ENCODE results near the gene RB1.

The RB1 gene

GRCh38 chr13:48297131-48297786, 6.3 kb upstream of the RB1 start:
- in situ Hi-C loops (cut with HindIII; ENCODE audit: low pct_ligation_motif_present, low sequenced_read_pairs) = no loop called here
- DNase-seq = no peak
- Histone ChIP-seq H3K36me3 (replicated peaks) (no peaks in the 10 kb centered on the region), H3K27me3 (replicated peaks) (no peaks in the 10 kb centered on the region), H3K27ac (no peak overlapping the region), H3K4me3 (ENCODE audit: low read depth, low read length) (no peak overlapping the region)
- no peak for TF ChIP-seq CTCF (IDR thresholded peaks at IDR 0.05; ENCODE audit: low read depth, low read length, missing control alignments)

GRCh38 chr13:48299591-48299990, 4.0 kb upstream of the RB1 start:
- Histone ChIP-seq H3K27ac (no peak overlapping the region), H3K36me3 (replicated peaks) (peaks cover 3% of the 10 kb centered on the region), H3K4me3 (ENCODE audit: low read depth, low read length) (no peak overlapping the region), H3K27me3 (replicated peaks) (no peaks in the 10 kb centered on the region)
- no peak for TF ChIP-seq CTCF (IDR thresholded peaks at IDR 0.05; ENCODE audit: low read depth, low read length, missing control alignments)
- no peak for DNase-seq
- in situ Hi-C loops (cut with HindIII; ENCODE audit: low pct_ligation_motif_present, low sequenced_read_pairs) = no loop called here

DNA sequence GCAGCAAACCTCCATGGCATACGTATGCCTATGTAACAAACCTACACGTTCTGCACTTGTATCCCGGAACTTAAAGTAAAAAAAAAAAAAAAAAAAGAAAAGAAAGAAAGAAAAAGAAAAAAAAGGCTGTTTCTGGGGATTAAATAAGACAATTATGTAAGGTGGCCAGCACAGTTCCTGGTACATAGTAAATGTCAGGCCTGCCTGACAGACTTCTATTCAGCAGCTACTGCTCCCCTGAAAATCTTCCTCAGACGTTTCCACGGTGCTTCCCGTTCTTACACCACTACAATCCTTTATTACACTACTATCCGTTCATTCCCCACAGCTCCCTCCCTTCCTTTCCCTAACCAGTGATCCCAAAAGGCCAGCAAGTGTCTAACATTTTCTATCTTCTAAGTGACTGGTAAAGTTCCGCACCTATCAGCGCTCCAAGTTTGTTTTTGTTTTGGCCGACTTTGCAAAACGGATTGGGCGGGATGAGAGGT, 636 bp upstream of the RB1 start:
- in situ Hi-C loops (cut with HindIII; ENCODE audit: low pct_ligation_motif_present, low sequenced_read_pairs) = no loop called here
- DNase-seq = no peak
- Histone ChIP-seq H3K27ac (peak overlapping the region; percentile 81), H3K36me3 (replicated peaks) (peaks cover 3% of the 10 kb centered on the region), H3K4me3 (ENCODE audit: low read depth, low read length) (peak overlapping the region; percentile 80), H3K27me3 (replicated peaks) (no peaks in the 10 kb centered on the region)
- no peak for TF ChIP-seq CTCF (IDR thresholded peaks at IDR 0.05; ENCODE audit: low read depth, low read length, missing control alignments)

- Histone ChIP-seq H3K4me3 (ENCODE audit: low read depth, low read length) (peak overlapping the region; percentile 80), H3K27me3 (replicated peaks) (no peaks in the 10 kb centered on the region), H3K36me3 (replicated peaks) (peaks cover 3% of the 10 kb centered on the region), H3K27ac (peak overlapping the region; percentile 81)
- no peak for TF ChIP-seq CTCF (IDR thresholded peaks at IDR 0.05; ENCODE audit: low read depth, low read length, missing control alignments)
- in situ Hi-C loops (cut with HindIII; ENCODE audit: low pct_ligation_motif_present, low sequenced_read_pairs) = no loop called here
- DNase-seq = peak; percentile 35
Observed at GRCh38 chr13:48304143-48304876, 759 bp downstream of the RB1 start.

GRCh38 chr13:48311223-48311622, 7.7 kb downstream of the RB1 start:
- peaks cover 2% of the 10 kb centered on the region for H3K36me3 ChIP-seq (replicated peaks)
- TF ChIP-seq CTCF (IDR thresholded peaks at IDR 0.05; ENCODE audit: low read depth, low read length, missing control alignments) = no peak
- H3K27ac ChIP-seq = no peak overlapping the region
- in situ Hi-C loops (cut with HindIII; ENCODE audit: low pct_ligation_motif_present, low sequenced_read_pairs) = no loop called here
- no peaks in the 10 kb centered on the region for H3K27me3 ChIP-seq (replicated peaks)
- DNase-seq = no peak
- H3K4me3 ChIP-seq (ENCODE audit: low read depth, low read length) = no peak overlapping the region
